HepG2 (cell line): ENCODE results near the gene SUOX. TPM values are rescaled to one million over a fixed set of nuclear protein-coding genes. Genes with fewer than 3 reads are reported as not detected.

Source experiments
- ATAC-seq: fragments of 200-7000 bp; cut with Tn5 transposase; 3 replicates; pipeline ENCODE4 v1.9.1; 2020; ENCODE audit warnings: mild to moderate bottlenecking, moderate library complexity
- BruUV-seq: library from RNA; stranded (reverse); fragments of 400-500 nt; replicated peaks from 2 replicates; lab custom pipeline; 2021; lab: Mats Ljungman, UMichigan
- CTCF ChIA-PET: fragments of 300-600 bp; formaldehyde crosslinking; extraction: SDS; loops from one replicate; lab custom pipeline; 2021; ENCODE audit warnings: low total read pairs, inconsistent platforms, low intra/inter-chr PET ratio; lab: Yijun Ruan, JAX
- POLR2A ChIA-PET: fragments of 350-600 bp; sonication (Branson Sonifier 250); formaldehyde crosslinking; loops from one replicate; lab custom pipeline; 2020; ENCODE audit warnings: antibody characterized with exemption, inconsistent platforms; lab: Yijun Ruan, JAX
- DNase-seq: peaks from one replicate; pipeline ENCODE4 v3.0.0-alpha.2; 2015; ENCODE audit warnings: low spot score
- FAIRE-seq: peaks from 3 replicates; lab custom pipeline; 2011; peaks lifted over from hg19 to GRCh38; lab: Jason Lieb, UNC
- H2AFZ ChIP-seq: one replicate; pipeline ENCODE4 v1.6.1; 2011; ENCODE audit warnings: low read length, inconsistent platforms
- H3K27ac ChIP-seq: fragments of 300-600 bp; 3 replicates; pipeline ENCODE4 v1.8.0; 2011; ENCODE audit warnings: mixed run types, mild to moderate bottlenecking, mixed read lengths, low read length, inconsistent platforms; ENCODE audit not compliant: insufficient read depth; ENCODE audit errors: extremely low read length
- H3K27me3 ChIP-seq, 2 experiments: fragments of 200-600 bp in 1 of 2; 2 replicates in 1 of 2; 3 replicates in 1 of 2; pipeline versions ENCODE4 v1.6.0 to v1.8.0; 2011; ENCODE audit warnings: low read length in 2 of 2, mild to moderate bottlenecking in 2 of 2, moderate library complexity in 2 of 2, inconsistent platforms in 1 of 2; ENCODE audit not compliant: insufficient read depth in 2 of 2, control insufficient read depth in 1 of 2
- H3K36me3 ChIP-seq, 2 experiments: fragments of 200-600 bp in 1 of 2; replicated peaks in 1 of 2; 2 replicates in 1 of 2; 3 replicates in 1 of 2; pipeline versions ENCODE4 v1.5.1 to v1.8.0; 2011; ENCODE audit warnings: low read length in 2 of 2, inconsistent platforms in 1 of 2; ENCODE audit not compliant: insufficient read depth in 2 of 2, control insufficient read depth in 1 of 2
- H3K4me1 ChIP-seq: 2 replicates; pipeline ENCODE4 v1.5.1; 2012; ENCODE audit warnings: low read length, inconsistent platforms; ENCODE audit not compliant: insufficient read depth
- H3K4me2 ChIP-seq: 2 replicates; pipeline ENCODE4 v1.6.0; 2011; ENCODE audit warnings: low read depth, low read length, inconsistent platforms
- H3K4me3 ChIP-seq, 3 experiments: fragments of 200-600 bp in 1 of 3; sonication (generic), shearing (Covaris generic) in 1 of 3; replicated peaks in 1 of 3; 2 replicates each; pipeline ENCODE4 v1.5.1; 2011 to 2016; ENCODE audit warnings: low read length in 3 of 3, inconsistent platforms in 2 of 3, low read depth in 2 of 3, mild to moderate bottlenecking in 2 of 3, control low read depth in 1 of 3, mixed read lengths in 1 of 3; ENCODE audit not compliant: insufficient read depth in 1 of 3
- H3K79me2 ChIP-seq: one replicate; pipeline ENCODE4 v1.6.1; 2011; ENCODE audit warnings: low read length, inconsistent platforms; ENCODE audit not compliant: insufficient read depth
- H3K9ac ChIP-seq: 2 replicates; pipeline ENCODE4 v1.6.0; 2011; ENCODE audit warnings: mild to moderate bottlenecking, low read depth, low read length, inconsistent platforms; ENCODE audit not compliant: insufficient read depth
- H3K9me3 ChIP-seq: 2 replicates; pipeline ENCODE4 v1.5.1; 2012; ENCODE audit warnings: mild to moderate bottlenecking, low read length
- H4K20me1 ChIP-seq: 2 replicates; pipeline ENCODE4 v1.6.0; 2011; ENCODE audit warnings: inconsistent platforms, mild to moderate bottlenecking, low read length, moderate library complexity; ENCODE audit not compliant: insufficient read depth
- DMTF1 ChIP-seq: sonication (generic); formaldehyde crosslinking; IDR thresholded peaks from 2 replicates; pipeline ENCODE4 v1.4.0; 2020; ENCODE audit warnings: mild to moderate bottlenecking, missing genetic modification reagents
- HINFP ChIP-seq: sonication (generic); formaldehyde crosslinking; IDR thresholded peaks from 2 replicates; pipeline ENCODE4 v1.4.0; 2020; ENCODE audit warnings: low read depth, mild to moderate bottlenecking, missing genetic modification reagents
- HNF1A ChIP-seq, 2 experiments: sonication (generic) in 1 of 2; formaldehyde crosslinking in 1 of 2; IDR thresholded peaks; 2 replicates each; pipeline versions ENCODE4 v1.4.0 to v1.6.1; 2016 to 2020; ENCODE audit warnings: borderline replicate concordance in 1 of 2, low read depth in 1 of 2, mild to moderate bottlenecking in 1 of 2, missing genetic modification reagents in 1 of 2
- TEF ChIP-seq: sonication (generic); formaldehyde crosslinking; IDR thresholded peaks from 2 replicates; pipeline ENCODE4 v1.5.0; 2020; ENCODE audit warnings: missing genetic modification reagents
- ZNF614 ChIP-seq: IDR thresholded peaks from 2 replicates; pipeline ENCODE4 v1.6.1; 2018; ENCODE audit warnings: missing biosample characterization, missing genetic modification reagents, inconsistent platforms, borderline replicate concordance
- ZNF775 ChIP-seq: sonication (generic); formaldehyde crosslinking; IDR thresholded peaks from 2 replicates; pipeline ENCODE4 v1.4.0; 2020; ENCODE audit warnings: missing genetic modification reagents, mild to moderate bottlenecking, moderate library complexity, borderline replicate concordance
- WGBS: methylation state at CpG from one replicate; pipeline ENCODE4 v1.1.6; 2017; ENCODE audit warnings: low lambda C conversion rate; 5-methylcytosine and 5-hydroxymethylcytosine counted together
- in situ Hi-C: cut with HindIII; loops from 2 replicates; pipeline ENCODE4 v1.10.0; 2017; ENCODE audit warnings: low pct_unique_long_range_greater_than_20kb; ENCODE audit not compliant: extremely low pct_ligation_motif_present
- intact Hi-C: fragments of 100-400 bp; cut with micrococcal nuclease; formaldehyde crosslinking; loops from one replicate; pipeline ENCODE4 v1.10.0; 2022; ENCODE audit not compliant: unreplicated experiment
- polyA plus RNA-seq, 8 experiments: library from polyadenylated mRNA; depleted of rRNA in 3 of 8; stranded (reverse) in 7 of 8; unstranded in 1 of 8; fragments of >200 nt; fragmentation: Illumina TruSeq in 4 of 8; extraction: Trizol in 4 of 8; gene quantifications; 2 replicates each; pipeline versions ENCODE4 v1.2.1 to v1.2.3, GENCODE V29; 2011 to 2016; ENCODE audit warnings: low read depth in 4 of 8, missing spikeins in 1 of 8, mixed read lengths in 1 of 8; ENCODE audit not compliant: insufficient read depth in 1 of 8
- total RNA-seq, 5 experiments: library from RNA; depleted of rRNA; stranded (reverse); fragments of >200 nt; fragmentation: Illumina TruSeq; extraction: Trizol; gene quantifications; 2 replicates each; pipeline ENCODE4 v1.2.3, GENCODE V29; 2016; ENCODE audit warnings: low read depth in 1 of 5

The SUOX gene
- total and polyA plus RNA-seq, 2 of the 13 experiments (the other 11 are each of a cell fraction or from before 2014, with no cell fraction given): 23.9 to 25.9 TPM

GRCh38 chr12:56034586-56035332, 37.7 kb downstream of the SUOX start:
- POLR2A ChIA-PET: no interaction called here
- no peaks in the 10 kb centered on the region for H4K20me1 ChIP-seq
- peaks cover 0 to 28% of the 10 kb centered on the region in 2 experiments; a peak in 4 of 5 replicates for H3K36me3 ChIP-seq
- H3K4me1 ChIP-seq: peaks cover 25% of the 10 kb centered on the region
- H3K9me3 ChIP-seq: no peaks in the 10 kb centered on the region
- no peak overlapping the region for H3K27ac ChIP-seq
- no peak overlapping the region for H3K4me2 ChIP-seq
- intact Hi-C loops: loop anchor here (5.0 kb wide), 1 partner anchor 297 kb away; no protein-coding TSS in a partner anchor
- DNase-seq: no peak
- H3K4me3 ChIP-seq: no peak overlapping the region
- H3K9ac ChIP-seq: no peak overlapping the region
- in situ Hi-C loops: loop anchor here (5.0 to 10.0 kb wide), 3 partner anchors 37 to 297 kb away; partner anchors contain the start of genes RAB5B and SUOX
- no TSS peak for BruUV-seq
- 90% methylated on average over 18 of the region's 21 CpGs for WGBS
- CTCF ChIA-PET: no interaction called here
- H3K27me3 ChIP-seq: no peaks in the 10 kb centered on the region
- no peak for FAIRE-seq
- ATAC-seq: no peak
- no peak for TF ChIP-seq ZNF775 (CRISPR knock-in tag)
- no peak for TF ChIP-seq TEF
- TF ChIP-seq HNF1A (IDR thresholded peaks at IDR 0.05; ENCODE audit: low read depth): no peak
- TF ChIP-seq HNF1A (CRISPR knock-in tag; IDR thresholded peaks at IDR 0.05; ENCODE audit: borderline replicate concordance): no peak
- no peak for TF ChIP-seq ZNF614
- no peak for TF ChIP-seq DMTF1 (CRISPR knock-in tag)
- TF ChIP-seq HINFP (CRISPR knock-in tag): no peak
- no peak overlapping the region for H2AFZ ChIP-seq
- no peaks in the 10 kb centered on the region for H3K79me2 ChIP-seq
